Fibroblast of the conjunctiva (primary cell): ENCODE results near the gene ADAMTSL1.

Experiments
- DNase-seq: peaks from one replicate; pipeline ENCODE4 v3.0.0-alpha.2; 2010; ENCODE audit warnings: low read depth

ADAMTSL1 gene

GRCh38 chr9:18473652-18474279, at the start of gene ADAMTSL1:
ADAMTSL1 (plus strand) TSS chr9:18474153; CDS start chr9:18474233, 80 bp downstream.
- DNase-seq, result peak; percentile 86

GRCh38 chr9:18427691-18428090, 46.3 kb upstream of the ADAMTSL1 start:
- no peak for DNase-seq

- no peak for DNase-seq
These were observed 45.3 kb upstream of the ADAMTSL1 start for GRCh38 chr9:18428661-18429060.

- DNase-seq, result no peak
These were observed 44.9 kb upstream of the ADAMTSL1 start for GRCh38 chr9:18429070-18429469.

- DNase-seq, result no peak
These were observed 40.3 kb upstream of the ADAMTSL1 start for GRCh38 chr9:18433620-18434019.

GRCh38 chr9:18437315-18438201, 36.4 kb upstream of the ADAMTSL1 start:
- no peak for DNase-seq

GRCh38 chr9:18438300-18438925, 35.5 kb upstream of the ADAMTSL1 start:
- DNase-seq, result no peak

- no peak for DNase-seq
These were observed 35.0 kb upstream of the ADAMTSL1 start for GRCh38 chr9:18438951-18439350.

- no peak for DNase-seq
These were observed 32.7 kb upstream of the ADAMTSL1 start for GRCh38 chr9:18441261-18441660.

- peak; percentile 87 for DNase-seq
These were observed 31.1 kb upstream of the ADAMTSL1 start for GRCh38 chr9:18442629-18443491.

GRCh38 chr9:18447131-18447530, 26.8 kb upstream of the ADAMTSL1 start:
- no peak for DNase-seq

- DNase-seq, result no peak
These were observed 26.4 kb upstream of the ADAMTSL1 start for GRCh38 chr9:18447541-18447940.

- DNase-seq, result no peak
These were observed 25.9 kb upstream of the ADAMTSL1 start for GRCh38 chr9:18448101-18448500.

- peak; percentile 40 for DNase-seq
These were observed 22.5 kb upstream of the ADAMTSL1 start for GRCh38 chr9:18451406-18451805.

GRCh38 chr9:18452276-18452675, 21.7 kb upstream of the ADAMTSL1 start:
- no peak for DNase-seq

GRCh38 chr9:18456624-18457237, 17.2 kb upstream of the ADAMTSL1 start:
- DNase-seq, result no peak

- no peak for DNase-seq
These were observed 16.4 kb upstream of the ADAMTSL1 start for GRCh38 chr9:18457510-18457909.

GRCh38 chr9:18459962-18460584, 13.9 kb upstream of the ADAMTSL1 start:
- peak; percentile 92 for DNase-seq

GRCh38 chr9:18461496-18461895, 12.5 kb upstream of the ADAMTSL1 start:
- DNase-seq, result no peak

GRCh38 chr9:18463991-18464390, 10.0 kb upstream of the ADAMTSL1 start:
- DNase-seq, result no peak

- no peak for DNase-seq
These were observed 7.9 kb upstream of the ADAMTSL1 start for GRCh38 chr9:18466101-18466500.
